K562 (cell line): ENCODE measurements around the gene MVB12B.

Experiments
- BRD4 ChIP-seq: fragments of 200-600 bp; sonication (generic); IDR thresholded peaks from 2 replicates; pipeline ENCODE4 v1.6.1; 2017; ENCODE audit warnings: inconsistent platforms
- CBX8 ChIP-seq: fragments of 200-600 bp; sonication (generic); IDR thresholded peaks from 2 replicates; pipeline ENCODE4 v1.6.1; 2012; ENCODE audit warnings: borderline replicate concordance, mixed run types, low read depth, mild to moderate bottlenecking, moderate library complexity, mixed read lengths, low read length, control low read depth, inconsistent platforms; ENCODE audit not compliant: poor library complexity, severe bottlenecking; ENCODE audit errors: extremely low read depth
- EP300 ChIP-seq: IDR thresholded peaks from 2 replicates; pipeline ENCODE4 v1.6.1; 2012; ENCODE audit warnings: low read length, improper control_type of control experiment
- EZH2 ChIP-seq: IDR thresholded peaks from 2 replicates; pipeline ENCODE4 v1.6.1; 2012; ENCODE audit warnings: low read depth, mild to moderate bottlenecking, inconsistent platforms, low read length, borderline replicate concordance
- NR2C2 ChIP-seq, 2 experiments: fragments of 200-800 bp in 1 of 2; sonication (Bioruptor generic) in 1 of 2; sonication (generic) in 1 of 2; formaldehyde crosslinking in 1 of 2; IDR thresholded peaks; 2 replicates each; pipeline versions ENCODE4 v1.6.1 to v1.8.0; 2016 to 2022; ENCODE audit warnings: mild to moderate bottlenecking in 1 of 2, missing compliant biosample characterization in 1 of 2, missing genetic modification characterization in 1 of 2, missing genetic modification reagents in 1 of 2
- POLR2AphosphoS5 ChIP-seq: IDR thresholded peaks from 2 replicates; pipeline ENCODE4 v1.6.1; 2011; ENCODE audit warnings: mild to moderate bottlenecking, low read depth, low read length, moderate library complexity; ENCODE audit not compliant: control insufficient read depth, insufficient read depth
- SIN3A ChIP-seq, 2 experiments: fragments of 150-350 bp in 1 of 2; IDR thresholded peaks; 2 replicates each; pipeline ENCODE4 v1.6.1; 2011 to 2016; ENCODE audit warnings: borderline replicate concordance in 2 of 2, low read depth in 2 of 2, low read length in 2 of 2, mild to moderate bottlenecking in 2 of 2, moderate library complexity in 2 of 2; ENCODE audit not compliant: control insufficient read depth in 1 of 2
- TFAP4 ChIP-seq: sonication (generic); formaldehyde crosslinking; IDR thresholded peaks from 2 replicates; pipeline ENCODE4 v1.8.0; 2022; ENCODE audit warnings: missing genetic modification reagents, mild to moderate bottlenecking, moderate library complexity, borderline replicate concordance
- YY1 ChIP-seq, 3 experiments: IDR thresholded peaks; 2 replicates each; pipeline ENCODE4 v1.6.1; 2011; ENCODE audit warnings: low read length in 2 of 3, mild to moderate bottlenecking in 2 of 3, moderate library complexity in 2 of 3, borderline replicate concordance in 1 of 3, control low read depth in 1 of 3, low read depth in 1 of 3; ENCODE audit not compliant: insufficient read depth in 3 of 3, insufficient replicate concordance in 2 of 3, control insufficient read depth in 1 of 3, insufficient read length in 1 of 3; ENCODE audit errors: extremely low read depth in 1 of 3
- ZNF263 ChIP-seq: sonication (generic); formaldehyde crosslinking; IDR thresholded peaks from 2 replicates; pipeline ENCODE4 v1.8.0; 2022; ENCODE audit warnings: mild to moderate bottlenecking, missing genetic modification reagents, borderline replicate concordance
- TF ChIP-seq, protein P1 (sequence below), 3 experiments: IDR thresholded peaks in 2 of 3; conservative IDR thresholded peaks in 1 of 3; 2 replicates each; pipeline ENCODE4 v1.5.1; 2011 to 2012; ENCODE audit warnings: low read length in 3 of 3, mild to moderate bottlenecking in 3 of 3, control low read depth in 2 of 3, improper control_type of control experiment in 1 of 3, inconsistent platforms in 1 of 3, low read depth in 1 of 3, mixed read lengths in 1 of 3, moderate library complexity in 1 of 3; ENCODE audit not compliant: insufficient read depth in 2 of 3
- TF ChIP-seq, protein P2 (sequence below): IDR thresholded peaks from 2 replicates; pipeline ENCODE4 v1.6.1; 2016; ENCODE audit warnings: missing genetic modification characterization, missing compliant biosample characterization

DNA sequence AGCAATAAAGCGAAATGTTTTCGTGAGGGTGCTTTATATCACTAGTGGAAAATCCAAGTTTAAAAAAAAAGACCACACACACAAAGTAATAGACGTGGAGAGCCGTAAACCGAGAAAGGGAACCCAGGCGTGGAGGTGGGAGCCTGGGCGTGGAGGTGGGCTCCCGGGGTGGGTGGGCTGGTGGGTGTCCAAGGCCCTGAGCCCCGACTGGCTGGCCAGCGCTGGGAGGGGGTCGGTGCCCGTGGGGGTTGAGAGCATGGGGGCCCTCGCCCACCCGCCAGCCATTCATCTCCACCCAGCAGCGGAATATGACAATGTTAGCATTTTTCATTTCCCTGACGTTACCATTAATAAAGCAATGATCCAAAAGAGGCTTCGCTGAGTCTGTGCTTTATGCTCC, 135.0 kb downstream of the MVB12B start:
- TF ChIP-seq BRD4 (no peak), EP300 (no peak), TFAP4 (CRISPR knock-in tag) (no peak), SIN3A (IDR thresholded peaks at IDR 0.05; ENCODE audit: borderline replicate concordance in 2 of 2, control insufficient read depth in 1 of 2, low read depth in 2 of 2, low read length in 2 of 2) (no peak), CBX8 (no peak), POLR2AphosphoS5 (no peak), EZH2 (no peak), YY1 (IDR thresholded peaks at IDR 0.05; ENCODE audit: borderline replicate concordance in 1 of 3, control insufficient read depth in 1 of 3, extremely low read depth in 1 of 3, insufficient read depth in 3 of 3, insufficient read length in 1 of 3, insufficient replicate concordance in 2 of 3, low read depth in 1 of 3, low read length in 2 of 3) (no peak), NR2C2 (CRISPR knock-in tag; IDR thresholded peaks at IDR 0.05) (no peak), NR2C2 (tag; IDR thresholded peaks at IDR 0.05) (no peak), ZNF263 (CRISPR knock-in tag) (no peak)
- TF ChIP-seq, protein P1, sequence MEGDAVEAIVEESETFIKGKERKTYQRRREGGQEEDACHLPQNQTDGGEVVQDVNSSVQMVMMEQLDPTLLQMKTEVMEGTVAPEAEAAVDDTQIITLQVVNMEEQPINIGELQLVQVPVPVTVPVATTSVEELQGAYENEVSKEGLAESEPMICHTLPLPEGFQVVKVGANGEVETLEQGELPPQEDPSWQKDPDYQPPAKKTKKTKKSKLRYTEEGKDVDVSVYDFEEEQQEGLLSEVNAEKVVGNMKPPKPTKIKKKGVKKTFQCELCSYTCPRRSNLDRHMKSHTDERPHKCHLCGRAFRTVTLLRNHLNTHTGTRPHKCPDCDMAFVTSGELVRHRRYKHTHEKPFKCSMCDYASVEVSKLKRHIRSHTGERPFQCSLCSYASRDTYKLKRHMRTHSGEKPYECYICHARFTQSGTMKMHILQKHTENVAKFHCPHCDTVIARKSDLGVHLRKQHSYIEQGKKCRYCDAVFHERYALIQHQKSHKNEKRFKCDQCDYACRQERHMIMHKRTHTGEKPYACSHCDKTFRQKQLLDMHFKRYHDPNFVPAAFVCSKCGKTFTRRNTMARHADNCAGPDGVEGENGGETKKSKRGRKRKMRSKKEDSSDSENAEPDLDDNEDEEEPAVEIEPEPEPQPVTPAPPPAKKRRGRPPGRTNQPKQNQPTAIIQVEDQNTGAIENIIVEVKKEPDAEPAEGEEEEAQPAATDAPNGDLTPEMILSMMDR (IDR thresholded peaks at IDR 0.05 in 2 of 3, conservative IDR thresholded peaks at IDR 0.05 in 1 of 3; ENCODE audit: insufficient read depth in 2 of 3, low read depth in 1 of 3, low read length in 3 of 3) = no peak
- TF ChIP-seq, protein P2, sequence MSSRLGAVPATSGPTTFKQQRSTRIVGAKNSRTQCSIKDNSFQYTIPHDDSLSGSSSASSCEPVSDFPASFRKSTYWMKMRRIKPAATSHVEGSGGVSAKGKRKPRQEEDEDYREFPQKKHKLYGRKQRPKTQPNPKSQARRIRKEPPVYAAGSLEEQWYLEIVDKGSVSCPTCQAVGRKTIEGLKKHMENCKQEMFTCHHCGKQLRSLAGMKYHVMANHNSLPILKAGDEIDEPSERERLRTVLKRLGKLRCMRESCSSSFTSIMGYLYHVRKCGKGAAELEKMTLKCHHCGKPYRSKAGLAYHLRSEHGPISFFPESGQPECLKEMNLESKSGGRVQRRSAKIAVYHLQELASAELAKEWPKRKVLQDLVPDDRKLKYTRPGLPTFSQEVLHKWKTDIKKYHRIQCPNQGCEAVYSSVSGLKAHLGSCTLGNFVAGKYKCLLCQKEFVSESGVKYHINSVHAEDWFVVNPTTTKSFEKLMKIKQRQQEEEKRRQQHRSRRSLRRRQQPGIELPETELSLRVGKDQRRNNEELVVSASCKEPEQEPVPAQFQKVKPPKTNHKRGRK (tag) = no peak
